ENCODE results near the gene NR1I3.

NR1I3 gene

DNA sequence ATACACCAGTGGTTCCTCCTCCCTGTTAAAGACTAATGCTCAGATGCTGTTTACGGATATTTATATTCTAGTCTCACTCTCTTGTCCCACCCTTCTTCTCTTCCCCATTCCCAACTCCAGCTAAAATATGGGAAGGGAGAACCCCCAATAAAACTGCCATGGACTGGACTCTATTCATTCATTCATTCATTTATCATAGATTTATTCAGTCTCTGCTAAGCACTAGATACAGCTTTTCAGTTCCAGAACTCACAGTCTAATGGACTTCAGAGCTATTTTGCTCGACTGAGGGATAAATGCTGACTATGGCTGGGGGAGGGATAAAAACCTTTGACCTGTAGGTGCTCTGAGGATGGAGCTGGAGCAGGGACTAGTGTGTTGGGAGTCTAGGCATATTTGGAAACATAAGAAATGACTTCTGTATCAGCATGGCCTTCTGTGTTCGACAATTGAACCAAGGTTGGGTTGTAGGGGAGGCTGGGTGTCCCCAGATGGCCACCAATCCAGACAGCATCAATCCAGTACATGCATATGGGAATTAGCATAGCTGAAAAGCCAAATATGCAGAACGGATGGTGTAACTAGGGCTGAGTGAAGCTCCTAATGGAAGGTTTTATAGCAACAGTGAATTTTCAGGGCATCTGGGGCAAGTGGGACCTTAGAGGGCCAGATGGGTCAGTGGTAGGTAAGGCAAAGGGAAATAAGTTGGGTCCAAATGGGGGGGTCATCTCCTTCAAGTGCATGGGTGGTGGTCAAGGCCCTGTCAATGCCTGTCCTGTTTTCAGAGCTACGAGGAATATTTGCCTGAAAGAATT lies 18.7 kb downstream of the NR1I3 start:
- DNase-seq = no peak

DNA sequence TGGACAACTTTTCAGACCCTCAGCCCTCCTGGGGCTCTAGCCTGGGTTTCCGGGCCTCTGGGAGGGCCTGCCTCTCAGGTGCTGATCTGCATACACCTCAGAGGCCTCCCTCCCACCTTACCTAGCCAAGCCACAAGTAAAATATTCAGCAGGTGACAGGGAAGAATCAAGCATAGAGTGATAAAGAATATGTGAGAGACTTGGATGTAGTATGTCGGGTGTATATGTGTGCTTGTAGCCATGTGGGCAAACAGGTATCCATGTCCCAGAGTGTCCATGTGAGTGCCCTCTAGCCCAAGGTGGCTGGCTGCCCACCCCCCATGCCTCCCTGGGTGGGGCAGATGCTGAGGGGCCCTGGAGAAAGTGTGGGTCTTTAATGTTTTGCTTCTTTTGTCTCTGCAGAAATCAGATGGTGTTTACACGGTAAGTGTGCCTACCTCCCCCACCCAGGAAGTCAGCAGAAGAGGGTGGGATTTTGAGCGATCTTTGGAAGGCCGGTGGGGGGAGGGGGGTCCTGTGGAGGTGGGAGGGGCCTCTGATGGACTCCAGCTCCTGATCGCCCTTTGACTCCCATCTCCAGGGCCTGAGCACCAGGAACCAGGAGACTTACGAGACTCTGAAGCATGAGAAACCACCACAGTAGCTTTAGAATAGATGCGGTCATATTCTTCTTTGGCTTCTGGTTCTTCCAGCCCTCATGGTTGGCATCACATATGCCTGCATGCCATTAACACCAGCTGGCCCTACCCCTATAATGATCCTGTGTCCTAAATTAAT lies 19.5 kb downstream of the NR1I3 start:
- no peak for DNase-seq

DNA sequence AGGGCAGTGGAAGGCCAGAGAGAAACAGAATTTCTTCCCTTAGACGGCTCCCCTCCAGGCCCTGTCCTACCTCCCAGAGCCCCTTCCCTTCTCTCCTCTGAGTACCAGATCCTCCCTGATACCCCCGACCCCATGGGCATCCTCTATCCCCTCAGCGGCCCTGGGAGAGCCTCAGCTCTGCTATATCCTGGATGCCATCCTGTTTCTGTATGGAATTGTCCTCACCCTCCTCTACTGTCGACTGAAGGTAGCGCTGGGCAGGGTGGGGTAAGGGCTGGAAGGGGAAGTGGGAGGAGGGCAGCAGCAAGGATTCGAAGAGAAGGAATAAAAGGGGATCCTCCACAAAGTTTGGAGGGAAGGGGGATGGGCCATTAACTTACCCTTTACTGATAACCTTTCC lies 20.2 kb downstream of the NR1I3 start:
- no peak for DNase-seq

DNA sequence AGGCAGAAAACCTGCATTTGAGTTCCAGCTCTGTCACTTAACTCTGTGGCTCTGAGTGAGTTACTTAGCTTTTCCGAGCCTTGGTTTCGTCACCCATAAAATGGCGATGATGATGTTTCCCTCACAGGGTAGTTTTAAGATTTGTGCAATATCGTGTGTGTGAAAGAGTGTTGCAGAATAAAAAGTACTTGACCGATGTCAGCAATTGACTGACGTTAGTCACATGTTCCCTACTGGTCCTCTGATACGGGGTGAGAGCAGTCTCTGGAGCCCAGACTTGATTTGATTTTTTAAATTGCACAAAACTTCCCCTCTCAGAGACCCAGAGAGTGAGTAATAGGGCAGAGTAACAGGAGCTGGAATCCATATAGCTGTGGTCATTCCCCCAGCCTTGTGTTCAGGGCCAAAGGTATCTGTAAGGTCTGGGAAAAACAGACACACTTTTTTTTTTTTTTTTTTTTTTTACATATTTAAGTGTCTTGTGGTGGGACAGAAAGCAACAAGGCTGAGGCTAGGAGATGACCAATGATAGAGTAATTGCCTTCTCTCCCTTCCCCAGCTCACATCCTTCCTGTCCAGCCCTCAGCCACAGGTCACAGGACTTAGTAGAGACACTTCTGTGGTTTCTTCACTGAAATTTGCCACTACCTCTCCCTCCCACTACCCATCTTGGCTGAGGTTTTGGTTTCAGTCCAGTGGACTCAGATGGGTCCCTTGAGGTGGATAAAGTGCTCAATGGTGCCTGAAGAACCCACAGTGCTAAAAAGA lies 20.9 kb downstream of the NR1I3 start:
- peak in 2 of 58 donors; percentile 8 to 12 for DNase-seq

DNA sequence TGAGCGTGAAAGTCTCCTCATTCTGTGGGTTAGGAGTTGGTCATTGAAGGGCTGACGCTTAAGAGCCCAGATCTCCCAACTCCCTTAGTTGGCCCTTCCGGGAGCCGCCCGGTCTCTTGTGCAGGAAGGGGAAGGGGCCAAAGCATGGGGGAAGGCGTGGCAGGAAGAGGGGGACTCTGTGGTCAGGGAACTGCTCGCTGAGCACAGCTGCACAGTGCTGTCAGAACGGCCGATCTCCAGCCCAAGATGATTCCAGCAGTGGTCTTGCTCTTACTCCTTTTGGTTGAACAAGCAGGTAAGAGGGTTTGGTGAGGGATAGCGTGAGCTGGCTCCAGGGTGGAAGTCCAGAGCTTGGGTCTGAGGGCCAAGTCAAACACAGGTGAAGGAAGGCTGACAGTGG lies 22.9 kb downstream of the NR1I3 start, which contains the start of gene FCER1G:
Gene FCER1G, plus strand, starts transcription at position 220 of the 400 bp plus-strand sequence. Its CDS starts 27 bp downstream, at position 247.
- DNase-seq = peak in 12 of 58 donors; percentile 9 to 28 (median 16)

DNA sequence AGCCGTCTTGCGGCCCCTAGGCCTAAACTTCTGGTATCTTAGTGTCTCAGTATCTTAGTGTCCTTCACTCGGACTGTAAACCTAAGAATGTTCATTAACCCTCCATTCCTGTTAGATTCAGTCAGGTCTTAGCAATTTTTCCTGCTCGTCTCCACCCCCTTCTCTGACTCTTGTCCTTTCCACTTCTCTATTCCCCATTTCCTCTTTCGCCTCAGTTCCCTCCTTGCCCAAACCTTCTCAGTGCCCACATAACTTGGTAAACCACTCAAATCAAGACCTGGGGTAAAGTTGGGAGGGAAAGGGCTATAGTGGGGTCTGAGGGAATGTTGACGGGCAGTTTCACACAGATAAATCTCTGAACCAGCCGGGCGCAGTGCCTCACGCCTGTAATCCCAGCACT lies 23.6 kb downstream of the NR1I3 start:
- no peak for DNase-seq

DNA sequence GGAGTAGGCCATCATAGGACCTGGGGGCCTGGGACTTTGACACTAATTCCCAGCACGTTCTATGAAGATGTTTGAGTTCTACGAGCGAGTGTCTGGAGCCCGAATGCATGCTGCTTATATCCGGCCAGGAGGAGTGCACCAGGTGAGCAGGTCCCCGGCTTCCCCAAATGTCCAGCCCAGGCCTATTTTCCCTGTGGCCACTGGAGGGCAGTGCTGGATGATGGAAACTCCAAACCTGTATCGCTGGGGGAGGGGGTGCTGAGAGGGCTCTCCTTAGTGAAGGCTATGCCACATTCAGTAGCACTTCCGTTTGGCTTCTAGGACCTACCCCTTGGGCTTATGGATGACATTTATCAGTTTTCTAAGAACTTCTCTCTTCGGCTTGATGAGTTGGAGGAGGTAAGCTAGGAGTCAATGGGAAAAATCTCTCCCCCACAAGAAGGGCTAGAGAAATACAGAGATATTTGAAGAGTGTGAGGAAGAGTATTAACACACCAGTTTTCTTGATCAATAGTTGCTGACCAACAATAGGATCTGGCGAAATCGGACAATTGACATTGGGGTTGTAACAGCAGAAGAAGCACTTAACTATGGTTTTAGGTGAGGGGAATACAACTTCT lies 28.1 kb downstream of the NR1I3 start:
- peak in 50 of 58 donors; percentile 17 to 75 (median 43) for DNase-seq

DNA sequence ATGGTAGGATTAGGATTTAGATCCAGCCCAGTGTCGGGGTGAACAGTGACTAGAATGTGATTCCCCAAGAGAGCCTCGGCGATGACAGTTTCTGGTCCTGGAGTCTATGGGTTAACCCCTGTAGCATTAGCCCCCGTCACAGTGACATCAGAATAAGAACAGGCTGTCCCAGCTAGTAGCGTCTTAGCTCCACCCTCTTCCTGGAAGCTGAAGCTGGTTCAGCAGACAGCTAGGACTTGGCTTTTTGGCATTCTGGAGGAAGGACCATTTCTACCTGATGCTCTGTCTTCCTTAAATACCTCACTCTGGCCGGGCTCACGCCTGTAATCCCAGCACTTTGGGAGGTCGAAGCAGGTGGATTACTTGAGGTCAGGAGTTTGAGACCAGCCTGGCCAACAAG lies 30.8 kb downstream of the NR1I3 start:
- peak in 1 of 58 donors; percentile 6 for DNase-seq

DNA sequence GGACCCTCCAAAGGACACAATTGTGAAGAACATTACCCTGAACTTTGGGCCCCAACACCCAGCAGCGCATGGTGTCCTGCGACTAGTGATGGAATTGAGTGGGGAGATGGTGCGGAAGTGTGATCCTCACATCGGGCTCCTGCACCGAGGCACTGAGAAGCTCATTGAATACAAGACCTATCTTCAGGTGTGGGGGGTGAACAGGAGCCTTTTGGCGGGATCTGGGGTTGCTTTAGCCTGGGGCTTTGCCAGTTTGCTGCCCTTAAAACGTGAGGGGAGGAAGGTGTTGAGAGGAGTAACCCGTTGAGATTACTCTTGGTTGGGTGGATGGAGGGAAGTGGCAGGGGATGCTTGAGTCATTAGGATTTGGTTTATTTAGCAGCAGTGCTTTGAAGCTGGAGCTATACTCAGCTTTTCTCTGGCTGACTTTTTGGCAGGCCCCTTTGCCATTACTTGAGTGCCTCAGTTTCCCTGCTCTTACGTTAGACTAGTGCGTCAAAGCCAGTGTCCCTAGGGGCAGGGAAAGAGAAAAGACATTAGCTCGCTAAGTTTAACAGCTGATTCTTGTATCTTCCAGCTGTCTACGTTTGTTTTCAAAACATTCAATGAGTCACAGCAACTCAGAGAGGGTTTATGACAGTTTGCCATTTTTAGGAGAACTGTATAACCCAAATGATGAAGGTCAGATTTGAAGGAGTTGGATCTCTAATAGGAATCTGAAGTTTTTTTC lies 31.4 kb downstream of the NR1I3 start:
- DNase-seq = no peak

DNA sequence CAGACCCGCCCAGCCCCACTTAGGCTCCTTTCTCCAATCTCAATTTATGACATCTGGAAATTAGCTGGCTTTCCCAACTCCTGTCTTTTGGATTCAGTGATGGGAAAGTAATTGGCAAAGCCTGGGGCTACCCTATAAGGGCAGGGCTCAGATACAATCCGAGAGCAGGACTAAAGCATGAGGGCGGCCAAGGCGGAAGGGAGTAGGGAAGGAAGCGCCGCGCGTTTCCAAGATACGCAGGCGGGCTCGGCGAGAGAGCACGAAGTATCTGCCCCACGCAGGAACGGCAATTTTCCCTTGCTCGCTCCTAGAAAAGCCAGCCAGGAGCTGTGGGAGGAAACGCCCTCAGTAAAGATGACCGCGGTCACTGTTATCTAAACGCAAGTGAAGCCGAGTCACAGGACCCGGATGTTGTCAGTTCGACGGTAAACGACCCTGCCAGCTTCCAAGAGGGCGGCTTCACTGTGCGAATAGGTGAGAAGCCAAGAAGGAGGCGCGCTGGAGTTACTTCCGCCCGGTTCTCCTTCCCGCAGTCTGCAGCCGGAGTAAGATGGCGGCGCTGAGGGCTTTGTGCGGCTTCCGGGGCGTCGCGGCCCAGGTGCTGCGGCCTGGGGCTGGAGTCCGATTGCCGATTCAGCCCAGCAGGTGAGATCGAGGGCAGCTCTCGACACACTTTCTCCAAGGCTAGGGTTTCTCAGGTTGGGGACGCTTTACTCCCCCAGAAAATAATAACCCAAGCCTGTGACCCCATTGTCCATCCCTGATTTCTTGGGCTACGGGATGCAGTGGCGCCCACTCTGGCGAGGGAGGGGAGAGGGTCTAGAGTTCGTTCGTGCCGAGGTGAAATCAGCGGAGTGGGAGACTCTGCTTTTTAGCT lies 35.9 kb downstream of the NR1I3 start, which contains the start of gene NDUFS2:
Gene NDUFS2, plus strand, starts transcription at position 532 of the 877 bp plus-strand sequence. Its CDS starts 19 bp downstream, at position 551.
- peak; percentile 69 to 99 (median 97) for DNase-seq

DNA sequence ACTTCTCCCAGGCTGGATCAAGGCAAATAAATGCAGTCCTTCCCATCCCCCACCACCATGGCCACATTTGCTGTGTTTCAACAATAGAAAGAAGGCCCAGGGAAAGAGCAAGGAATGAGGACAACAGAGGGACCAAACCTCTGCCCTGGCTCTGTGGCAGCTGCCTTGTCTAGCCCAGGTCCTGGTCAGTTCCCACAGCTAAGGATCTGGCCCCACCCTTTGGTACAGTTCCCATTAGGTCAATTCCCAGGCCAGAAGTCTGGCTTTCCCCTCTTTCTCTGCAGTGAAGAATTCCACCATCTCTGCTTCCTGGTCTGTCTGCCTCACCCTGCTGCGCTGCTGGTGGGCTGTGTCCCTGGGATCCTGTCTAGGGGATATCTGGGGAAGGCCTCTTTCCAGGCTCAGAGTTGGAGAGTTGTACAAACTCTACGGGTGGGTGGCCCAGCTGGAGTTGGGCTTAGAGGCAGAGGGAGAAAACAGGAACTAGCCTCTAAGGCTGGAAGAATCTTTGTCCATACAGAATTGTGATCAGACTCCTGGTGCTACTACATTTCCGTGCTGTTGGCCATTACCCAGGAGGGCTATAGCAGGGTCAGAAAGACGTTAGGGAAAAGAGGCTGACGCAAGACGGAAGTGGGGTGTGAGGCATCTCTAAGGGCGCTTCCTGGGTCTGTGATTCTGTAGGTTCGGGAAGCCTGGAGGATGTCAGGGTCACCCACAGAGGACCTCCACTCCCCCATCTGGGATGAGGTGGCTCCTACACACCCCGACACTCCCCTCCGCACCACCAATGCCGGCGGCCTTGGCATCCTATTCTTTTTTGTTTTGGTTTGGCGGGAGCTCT lies 36.8 kb downstream of the NR1I3 start:
- DNase-seq = peak in 24 of 58 donors; percentile 20 to 81 (median 50)

DNA sequence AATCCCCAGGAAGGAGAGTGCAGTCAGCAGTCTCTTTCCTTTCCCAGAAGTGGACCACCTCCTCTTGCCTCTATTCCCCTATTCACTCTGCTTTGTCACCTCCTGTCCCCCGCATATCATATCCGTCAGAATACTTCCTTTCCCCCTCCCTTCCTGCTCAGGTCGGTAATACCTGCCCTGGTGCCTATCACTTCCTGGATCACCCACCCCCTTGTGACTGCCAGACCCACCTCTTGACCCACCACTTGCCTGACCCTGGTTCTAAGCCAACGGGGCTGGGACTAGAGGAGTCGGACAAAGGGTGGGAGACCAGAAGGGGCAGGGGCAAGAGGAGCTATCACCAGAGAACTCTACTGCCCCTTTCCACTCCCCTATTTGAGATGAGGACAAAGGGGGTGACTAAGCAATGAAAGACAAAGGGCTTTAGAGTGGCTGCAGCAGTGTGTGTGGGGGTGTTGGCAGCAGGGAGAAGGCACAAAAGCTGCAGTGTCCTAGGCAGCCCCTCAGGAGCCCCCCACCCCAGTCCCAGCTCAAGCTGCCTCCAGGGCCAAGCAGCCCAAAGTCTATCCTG lies 37.5 kb downstream of the NR1I3 start:
- peak in 46 of 58 donors; percentile 17 to 88 (median 66) for DNase-seq

DNA sequence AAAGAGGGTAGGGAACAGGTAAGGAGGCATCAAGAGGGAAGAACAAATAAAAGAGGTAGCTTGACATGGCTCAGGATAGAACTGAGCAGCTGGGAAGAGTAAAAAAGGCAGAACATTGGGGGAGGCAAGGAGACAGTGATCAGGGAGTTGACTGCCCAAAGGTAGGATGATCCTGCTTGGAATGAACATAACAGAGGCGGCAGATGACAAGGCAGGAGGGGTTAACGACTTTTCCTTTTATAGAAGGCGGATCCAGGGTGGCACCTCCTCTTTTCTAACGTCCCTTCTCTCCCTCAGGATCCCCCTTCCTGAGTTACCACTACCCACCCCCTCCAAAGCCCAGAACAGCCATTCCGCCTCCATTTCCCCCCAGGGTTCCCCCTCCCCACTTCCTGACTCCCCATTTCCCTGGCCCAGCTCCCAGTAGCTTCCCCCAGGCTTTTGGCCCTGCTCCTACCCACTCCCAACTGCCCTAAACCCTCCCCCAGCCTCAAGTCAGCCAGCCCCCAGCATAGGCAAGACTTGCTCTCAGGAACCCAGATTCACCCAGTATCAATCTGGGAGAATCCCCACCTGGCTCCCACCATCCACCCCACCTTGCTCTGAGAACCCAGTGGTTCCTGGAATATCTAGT lies 38.4 kb downstream of the NR1I3 start:
- peak in 7 of 58 donors; percentile 17 to 67 (median 52) for DNase-seq

DNA sequence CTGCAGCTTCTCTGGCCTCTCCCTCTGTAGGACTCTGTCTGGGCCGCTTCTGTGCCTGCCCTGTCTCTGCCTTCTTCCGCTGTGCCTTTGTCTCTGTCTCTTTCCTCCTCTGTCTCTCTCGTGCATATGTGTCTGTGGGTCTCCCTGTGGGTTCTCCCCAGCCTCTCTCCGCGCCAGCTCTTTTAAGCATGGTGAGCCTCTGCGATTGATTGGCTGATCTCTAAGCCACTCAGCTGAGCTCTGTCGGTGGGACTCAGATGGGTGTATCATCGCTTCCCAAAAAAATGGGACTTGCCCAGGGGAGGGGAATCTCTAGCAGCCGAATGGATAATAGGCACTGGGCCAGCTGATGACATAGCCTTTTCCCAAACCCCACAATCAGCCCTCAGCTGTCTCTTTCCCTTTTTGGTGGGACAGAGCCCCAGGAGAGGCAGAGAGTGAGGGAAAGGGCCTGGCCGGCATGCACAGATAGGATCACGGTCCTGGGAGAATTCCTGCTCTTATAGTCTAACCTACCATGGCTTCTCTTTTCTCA lies 39.0 kb downstream of the NR1I3 start, which contains the start of gene ADAMTS4:
Gene ADAMTS4, minus strand, starts transcription at position 158 of the 535 bp plus-strand sequence. CDS start 427 bp downstream, outside the sequence.
- DNase-seq = peak in 56 of 58 donors; percentile 23 to 93 (median 76)

DNA sequence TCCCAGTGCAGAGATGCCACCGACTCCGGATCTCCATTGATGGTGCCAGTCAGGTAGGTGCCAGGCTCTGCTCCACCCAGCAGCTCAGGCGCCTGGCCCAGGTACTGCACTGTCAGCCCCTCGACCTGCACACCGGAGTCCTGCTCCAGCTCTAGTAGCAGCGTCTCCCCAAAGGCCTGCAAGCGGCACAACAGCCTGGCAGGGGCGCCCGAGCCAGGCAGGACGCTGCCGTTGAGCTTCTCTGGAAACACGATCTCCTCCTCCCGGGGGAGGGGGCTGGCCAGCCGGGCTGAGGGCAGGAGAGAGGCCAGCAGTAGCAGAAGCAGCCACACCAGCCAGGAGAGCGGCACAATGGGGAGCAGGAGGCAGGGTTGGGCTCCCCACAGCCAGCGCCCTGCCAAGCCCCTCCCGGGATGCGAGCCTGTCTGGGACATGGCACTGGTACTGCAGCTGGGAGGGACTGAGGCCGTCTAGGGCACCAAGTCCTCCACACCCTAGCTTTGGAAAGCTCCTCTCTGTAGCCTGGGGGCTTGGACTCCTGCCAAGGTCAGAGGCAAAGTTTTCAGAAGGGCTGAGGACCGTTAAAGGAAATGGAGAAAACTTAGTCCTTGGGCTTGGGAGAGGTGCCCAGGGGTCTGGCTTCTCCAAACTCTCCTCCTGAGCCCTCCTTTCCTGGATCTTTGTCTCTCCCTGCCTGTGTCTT lies 39.7 kb downstream of the NR1I3 start:
- peak in 31 of 58 donors; percentile 11 to 70 (median 40) for DNase-seq
